ENCODE data around the gene UNC93B1. TPM values are rescaled to one million over a fixed set of nuclear protein-coding genes. Genes with fewer than 3 reads are reported as not detected.

UNC93B1 gene
- total and polyA plus RNA-seq, 2 of the 8 experiments (the other 6 are each of a cell fraction or from before 2014, with no cell fraction given): 18.9 to 34.3 TPM

DNA sequence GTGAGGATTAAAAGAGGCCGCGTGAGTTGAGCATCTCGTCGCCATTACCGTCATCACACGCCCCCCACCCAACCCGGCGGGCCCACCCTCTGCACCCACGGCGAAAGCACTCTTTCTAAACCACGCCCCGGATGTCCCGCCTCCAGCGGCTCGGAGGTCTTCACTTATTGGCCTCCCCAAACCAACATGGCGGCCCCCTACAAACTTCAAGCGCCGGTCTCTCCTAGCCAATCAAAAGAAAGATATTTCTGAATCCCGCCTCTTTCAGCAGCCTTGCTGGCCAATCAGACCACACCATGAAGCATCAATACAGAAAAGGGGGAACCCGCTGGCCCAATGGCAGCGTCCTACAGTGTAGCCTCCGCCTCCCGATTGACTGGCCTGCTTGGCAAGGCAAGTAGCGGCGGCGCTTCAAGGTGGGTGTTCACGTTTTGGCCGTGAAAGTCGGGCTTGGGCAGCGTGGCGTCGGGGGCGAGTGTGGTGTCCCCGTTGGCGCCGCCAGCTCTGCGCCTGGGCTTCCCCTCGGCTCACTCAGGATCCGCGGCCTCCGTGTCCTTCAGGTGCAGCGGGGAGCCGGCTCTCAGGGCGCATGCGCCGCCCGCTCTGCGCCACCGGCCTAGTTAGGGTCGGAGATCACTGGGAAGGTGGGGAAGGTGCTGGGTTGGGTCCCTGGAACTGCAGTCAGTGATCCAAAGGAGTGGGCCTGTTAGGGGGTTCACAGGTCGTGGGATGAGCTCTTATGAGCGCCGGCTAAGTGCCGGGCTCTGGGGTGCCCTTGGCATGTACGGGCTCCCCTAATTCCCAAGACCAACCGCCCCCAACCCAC, 26.6 kb upstream of the UNC93B1 start, which contains the start of gene NDUFS8 (continued):
- TF ChIP-seq HDAC2 (IDR thresholded peaks at IDR 0.05; ENCODE audit: borderline replicate concordance in 1 of 2, low read depth in 2 of 2, low read length in 2 of 2) (0 out of 4 replicates have a peak, but pooled peaks of 1 of the 2 experiments have one; percentile 65), CBX5 (IDR thresholded peaks at IDR 0.05; ENCODE audit: low read depth, low read length) (no peak), CHD2 (IDR thresholded peaks at IDR 0.05; ENCODE audit: low read length) (peak; percentile 78), ZNF274 (IDR thresholded peaks at IDR 0.05; ENCODE audit: borderline replicate concordance, extremely low read depth, low read length) (no peak), TAF7 (optimal IDR thresholded peaks at IDR 0.05; ENCODE audit: borderline replicate concordance, low read depth, low read length) (peak; percentile 66), KDM5A (IDR thresholded peaks at IDR 0.05; ENCODE audit: low read length) (peak; percentile 48; the same call in 1 of the 2 replicates), PHF8 (conservative IDR thresholded peaks at IDR 0.05; ENCODE audit: low read depth, low read length) (peak; percentile 84), SP1 (IDR thresholded peaks at IDR 0.05; ENCODE audit: low read depth, low read length) (peak; percentile 96), POU5F1 (IDR thresholded peaks at IDR 0.05; ENCODE audit: low read depth, low read length) (no peak), BACH1 (IDR thresholded peaks at IDR 0.05; ENCODE audit: low read length) (no peak), POLR2A (IDR thresholded peaks at IDR 0.05; ENCODE audit: control extremely low read depth in 1 of 2, low read depth in 2 of 2, low read length in 2 of 2) (peak in 1 of 2 experiments; percentile 64; a peak in 2 of 3 replicates), TEAD4 (IDR thresholded peaks at IDR 0.05; ENCODE audit: low read depth, low read length) (no peak), TBP (IDR thresholded peaks at IDR 0.05; ENCODE audit: low read depth, low read length) (peak; percentile 83), ASH2L (IDR thresholded peaks at IDR 0.05; ENCODE audit: low read length) (peak; percentile 81)
- TF ChIP-seq, protein P1, sequence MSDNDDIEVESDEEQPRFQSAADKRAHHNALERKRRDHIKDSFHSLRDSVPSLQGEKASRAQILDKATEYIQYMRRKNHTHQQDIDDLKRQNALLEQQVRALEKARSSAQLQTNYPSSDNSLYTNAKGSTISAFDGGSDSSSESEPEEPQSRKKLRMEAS (IDR thresholded peaks at IDR 0.05): peak; percentile 24; the same call in 1 of the 2 replicates

Measured in H1 (cell line).